ENCODE data around the gene SELE.

Gene SELE

DNA sequence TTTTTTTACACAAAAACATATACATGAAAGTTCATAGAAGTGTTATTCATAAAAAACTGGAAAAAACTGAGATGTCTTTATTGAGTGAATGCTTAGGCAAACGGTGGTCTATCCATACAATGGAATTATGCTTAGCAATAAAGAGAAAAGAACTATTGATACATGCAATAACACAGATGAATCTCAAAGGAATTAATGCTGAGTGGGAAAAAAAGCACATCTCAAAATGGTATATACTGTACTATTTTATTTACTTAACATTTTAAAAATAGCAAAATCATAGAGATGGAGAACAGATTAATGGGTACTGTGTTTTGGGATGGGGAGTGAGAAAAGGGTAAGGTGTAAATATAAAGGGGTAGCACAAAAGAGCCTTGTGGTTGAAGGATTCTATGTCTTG is 31.0 kb upstream of the SELE start:
- ATAC-seq: no peak
- TF ChIP-seq BACH2 (CRISPR knock-in tag; IDR thresholded peaks at IDR 0.05; ENCODE audit: borderline replicate concordance) (no peak), ZC3H10 (CRISPR knock-in tag; IDR thresholded peaks at IDR 0.05) (no peak), ZNF565 (CRISPR knock-in tag; conservative IDR thresholded peaks at IDR 0.05; ENCODE audit: low read depth) (no peak), PPARA (CRISPR knock-in tag; IDR thresholded peaks at IDR 0.05; ENCODE audit: borderline replicate concordance) (no peak), SNAI2 (CRISPR knock-in tag; IDR thresholded peaks at IDR 0.05) (no peak), ZNF8 (CRISPR knock-in tag; IDR thresholded peaks at IDR 0.05) (no peak)

DNA sequence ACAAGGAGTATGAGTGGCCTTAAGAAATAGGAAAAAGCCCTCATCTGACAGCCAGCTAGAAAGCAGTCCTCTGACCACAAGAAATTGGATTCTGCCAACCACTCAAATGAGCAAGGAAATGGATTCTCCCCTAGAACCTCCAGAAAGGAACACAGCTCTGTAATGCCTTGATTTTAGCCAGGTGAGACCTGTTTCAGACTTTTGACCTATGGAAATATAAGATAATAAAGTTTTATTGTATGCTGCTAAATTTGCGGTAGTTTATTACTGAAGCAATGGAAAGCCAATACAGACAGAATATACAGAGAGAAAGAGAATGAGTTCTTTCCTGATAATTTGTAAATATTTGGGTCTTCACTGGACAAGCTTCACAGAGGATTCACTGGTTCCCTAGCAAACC is 28.8 kb upstream of the SELE start:
- ATAC-seq: no peak
- TF ChIP-seq ZFP30 (CRISPR knock-in tag; IDR thresholded peaks at IDR 0.05) (no peak), BACH2 (CRISPR knock-in tag; IDR thresholded peaks at IDR 0.05; ENCODE audit: borderline replicate concordance) (no peak), ZNF8 (CRISPR knock-in tag; IDR thresholded peaks at IDR 0.05) (no peak), PATZ1 (CRISPR knock-in tag; IDR thresholded peaks at IDR 0.05; ENCODE audit: borderline replicate concordance) (no peak)

DNA sequence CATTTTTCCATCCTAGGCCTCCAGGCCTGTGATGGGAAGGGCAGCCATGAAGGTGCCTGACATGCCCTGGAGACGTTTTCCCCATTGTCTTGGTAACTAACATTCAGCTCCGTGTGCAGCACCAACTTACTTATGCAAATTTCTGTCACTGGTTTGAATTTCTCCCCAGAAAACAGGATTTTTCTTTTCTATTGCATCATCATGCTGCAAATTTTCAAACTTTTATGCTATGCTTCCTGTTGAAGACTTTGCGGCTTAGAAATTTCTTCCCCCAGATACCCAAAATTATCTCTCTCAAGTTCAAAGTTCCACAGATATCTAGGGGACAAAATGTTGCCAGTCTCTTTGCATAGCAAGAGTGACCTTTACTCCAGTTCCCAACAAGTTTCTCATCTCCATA is 25.2 kb upstream of the SELE start:
- ATAC-seq: no peak
- TF ChIP-seq SNAI2 (CRISPR knock-in tag; IDR thresholded peaks at IDR 0.05): no peak
- TF ChIP-seq ZFP3 (CRISPR knock-in tag; IDR thresholded peaks at IDR 0.05): no peak
- no peak for TF ChIP-seq ZNF565 (CRISPR knock-in tag; conservative IDR thresholded peaks at IDR 0.05; ENCODE audit: low read depth)
- TF ChIP-seq PPARA (CRISPR knock-in tag; IDR thresholded peaks at IDR 0.05; ENCODE audit: borderline replicate concordance): no peak
- TF ChIP-seq BACH2 (CRISPR knock-in tag; IDR thresholded peaks at IDR 0.05; ENCODE audit: borderline replicate concordance): no peak
- no peak for TF ChIP-seq ARNTL (CRISPR knock-in tag; IDR thresholded peaks at IDR 0.05; ENCODE audit: borderline replicate concordance, low read depth)
- no peak for TF ChIP-seq TSHZ2 (CRISPR knock-in tag; IDR thresholded peaks at IDR 0.05)
- no peak for TF ChIP-seq CREB5 (CRISPR knock-in tag; IDR thresholded peaks at IDR 0.05; ENCODE audit: low read depth)
- TF ChIP-seq TOX (CRISPR knock-in tag; IDR thresholded peaks at IDR 0.05; ENCODE audit: borderline replicate concordance): no peak
- no peak for TF ChIP-seq ZNF70 (CRISPR knock-in tag; IDR thresholded peaks at IDR 0.05)
- no peak for TF ChIP-seq OSR1 (CRISPR knock-in tag; IDR thresholded peaks at IDR 0.05)

- TF ChIP-seq SNAI2 (CRISPR knock-in tag; IDR thresholded peaks at IDR 0.05) (no peak), ZNF8 (CRISPR knock-in tag; IDR thresholded peaks at IDR 0.05) (no peak), CREB5 (CRISPR knock-in tag; IDR thresholded peaks at IDR 0.05; ENCODE audit: low read depth) (no peak), BACH2 (CRISPR knock-in tag; IDR thresholded peaks at IDR 0.05; ENCODE audit: borderline replicate concordance) (no peak), ESRRG (CRISPR knock-in tag; IDR thresholded peaks at IDR 0.05) (no peak)
- no peak for ATAC-seq
These were observed 19.7 kb upstream of the SELE start for GRCh38 chr1:169753549-169753948.

GRCh38 chr1:169750041-169750440 is 16.2 kb upstream of the SELE start:
- ATAC-seq: no peak
- TF ChIP-seq TOX (CRISPR knock-in tag; IDR thresholded peaks at IDR 0.05; ENCODE audit: borderline replicate concordance): no peak
- TF ChIP-seq ZNF70 (CRISPR knock-in tag; IDR thresholded peaks at IDR 0.05): no peak
- TF ChIP-seq RARB (CRISPR knock-in tag; IDR thresholded peaks at IDR 0.05): no peak
- no peak for TF ChIP-seq ZFP30 (CRISPR knock-in tag; IDR thresholded peaks at IDR 0.05)
- TF ChIP-seq BACH2 (CRISPR knock-in tag; IDR thresholded peaks at IDR 0.05; ENCODE audit: borderline replicate concordance): no peak
- no peak for TF ChIP-seq ZNF8 (CRISPR knock-in tag; IDR thresholded peaks at IDR 0.05)
- no peak for TF ChIP-seq PATZ1 (CRISPR knock-in tag; IDR thresholded peaks at IDR 0.05; ENCODE audit: borderline replicate concordance)
- no peak for TF ChIP-seq ESRRG (CRISPR knock-in tag; IDR thresholded peaks at IDR 0.05)
- TF ChIP-seq POU6F1 (CRISPR knock-in tag; IDR thresholded peaks at IDR 0.05; ENCODE audit: borderline replicate concordance, low read depth): no peak
- TF ChIP-seq CREB5 (CRISPR knock-in tag; IDR thresholded peaks at IDR 0.05; ENCODE audit: low read depth): no peak
- TF ChIP-seq CSDC2 (CRISPR knock-in tag; IDR thresholded peaks at IDR 0.05): no peak
- TF ChIP-seq ZNF565 (CRISPR knock-in tag; conservative IDR thresholded peaks at IDR 0.05; ENCODE audit: low read depth): no peak
- TF ChIP-seq ZC3H10 (CRISPR knock-in tag; IDR thresholded peaks at IDR 0.05): no peak
- no peak for TF ChIP-seq GLIS3 (CRISPR knock-in tag; IDR thresholded peaks at IDR 0.05)
